ENCODE data around the gene BCAT1. TPM values are rescaled to one million over a fixed set of nuclear protein-coding genes. Genes with fewer than 3 reads are reported as not detected.

Gene BCAT1
- total RNA-seq, 1 experiment from 2014 or later, result 0.74 TPM

DNA sequence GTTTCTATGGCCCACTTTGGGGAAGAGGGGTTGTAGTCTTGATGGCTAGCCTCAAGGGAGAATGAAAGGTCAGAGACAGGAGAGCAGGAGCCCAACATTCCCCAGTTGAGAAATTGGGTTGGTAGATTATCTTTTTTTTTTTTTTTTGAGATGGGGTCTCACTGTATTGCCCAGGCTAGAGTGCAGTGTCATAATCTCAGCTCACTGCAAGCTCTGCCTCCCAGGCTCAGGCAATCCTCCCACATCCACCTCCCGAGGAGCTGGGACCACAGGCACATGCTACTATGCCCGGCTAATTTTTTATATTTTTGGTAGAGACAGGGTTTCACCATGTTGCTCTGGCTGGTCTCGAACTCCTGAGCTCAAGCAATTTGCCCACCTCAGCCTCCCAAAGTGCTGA, 34.9 kb downstream of the BCAT1 start (continued):
- TF ChIP-seq TCF7L2 (IDR thresholded peaks at IDR 0.05; ENCODE audit: borderline replicate concordance, extremely low read depth, insufficient read depth, insufficient read length) (no peak), YY1 (IDR thresholded peaks at IDR 0.05; ENCODE audit: extremely low read depth, insufficient replicate concordance, low read depth, low read length) (no peak)
- TF ChIP-seq, protein P1, sequence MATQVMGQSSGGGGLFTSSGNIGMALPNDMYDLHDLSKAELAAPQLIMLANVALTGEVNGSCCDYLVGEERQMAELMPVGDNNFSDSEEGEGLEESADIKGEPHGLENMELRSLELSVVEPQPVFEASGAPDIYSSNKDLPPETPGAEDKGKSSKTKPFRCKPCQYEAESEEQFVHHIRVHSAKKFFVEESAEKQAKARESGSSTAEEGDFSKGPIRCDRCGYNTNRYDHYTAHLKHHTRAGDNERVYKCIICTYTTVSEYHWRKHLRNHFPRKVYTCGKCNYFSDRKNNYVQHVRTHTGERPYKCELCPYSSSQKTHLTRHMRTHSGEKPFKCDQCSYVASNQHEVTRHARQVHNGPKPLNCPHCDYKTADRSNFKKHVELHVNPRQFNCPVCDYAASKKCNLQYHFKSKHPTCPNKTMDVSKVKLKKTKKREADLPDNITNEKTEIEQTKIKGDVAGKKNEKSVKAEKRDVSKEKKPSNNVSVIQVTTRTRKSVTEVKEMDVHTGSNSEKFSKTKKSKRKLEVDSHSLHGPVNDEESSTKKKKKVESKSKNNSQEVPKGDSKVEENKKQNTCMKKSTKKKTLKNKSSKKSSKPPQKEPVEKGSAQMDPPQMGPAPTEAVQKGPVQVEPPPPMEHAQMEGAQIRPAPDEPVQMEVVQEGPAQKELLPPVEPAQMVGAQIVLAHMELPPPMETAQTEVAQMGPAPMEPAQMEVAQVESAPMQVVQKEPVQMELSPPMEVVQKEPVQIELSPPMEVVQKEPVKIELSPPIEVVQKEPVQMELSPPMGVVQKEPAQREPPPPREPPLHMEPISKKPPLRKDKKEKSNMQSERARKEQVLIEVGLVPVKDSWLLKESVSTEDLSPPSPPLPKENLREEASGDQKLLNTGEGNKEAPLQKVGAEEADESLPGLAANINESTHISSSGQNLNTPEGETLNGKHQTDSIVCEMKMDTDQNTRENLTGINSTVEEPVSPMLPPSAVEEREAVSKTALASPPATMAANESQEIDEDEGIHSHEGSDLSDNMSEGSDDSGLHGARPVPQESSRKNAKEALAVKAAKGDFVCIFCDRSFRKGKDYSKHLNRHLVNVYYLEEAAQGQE (IDR thresholded peaks at IDR 0.05; ENCODE audit: low read depth), result no peak

DNA sequence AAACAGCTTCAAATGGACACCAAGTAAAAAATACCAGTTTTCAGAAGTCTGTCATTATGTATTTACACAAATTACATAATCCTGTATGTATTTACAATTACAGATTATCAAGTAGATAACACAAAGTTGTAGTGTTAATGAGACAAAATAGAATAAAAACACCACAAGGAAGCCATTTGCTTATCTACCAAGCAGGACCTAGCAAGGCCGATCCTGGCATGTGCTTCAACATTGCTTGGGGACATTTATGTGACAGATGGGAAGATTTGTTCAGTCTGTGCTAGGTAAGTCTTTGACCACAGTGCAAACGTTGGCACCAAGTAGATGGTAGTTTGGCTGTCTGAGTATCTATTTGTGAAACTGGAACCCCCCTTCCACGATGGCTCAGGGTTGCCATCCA, 35.8 kb downstream of the BCAT1 start:
- H3K9ac ChIP-seq (ENCODE audit: low read length), result no peak overlapping the region
- no peaks in the 10 kb centered on the region for H4K20me1 ChIP-seq (ENCODE audit: insufficient read depth)
- H3K9me2 ChIP-seq (ENCODE audit: insufficient read depth), result no peaks in the 10 kb centered on the region
- intact Hi-C loops (cut with micrococcal nuclease), result no loop called here
- H3K27ac ChIP-seq (ENCODE audit: low read depth, low read length), result no peak overlapping the region
- CTCF ChIA-PET, result no interaction called here
- ATAC-seq (no peak), DNase-seq (ENCODE audit: low read depth, low spot score) (no peak)
- POLR2A ChIA-PET, result no interaction called here
- TF ChIP-seq EZH2phosphoT487 (IDR thresholded peaks at IDR 0.05; ENCODE audit: borderline replicate concordance), result no peak
- TF ChIP-seq CEBPB (IDR thresholded peaks at IDR 0.05; ENCODE audit: low read depth), result no peak
- TF ChIP-seq ZBTB33 (IDR thresholded peaks at IDR 0.05; ENCODE audit: extremely low read depth, insufficient replicate concordance, low read length), result no peak
- TF ChIP-seq, protein P2, sequence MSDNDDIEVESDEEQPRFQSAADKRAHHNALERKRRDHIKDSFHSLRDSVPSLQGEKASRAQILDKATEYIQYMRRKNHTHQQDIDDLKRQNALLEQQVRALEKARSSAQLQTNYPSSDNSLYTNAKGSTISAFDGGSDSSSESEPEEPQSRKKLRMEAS (IDR thresholded peaks at IDR 0.05), result no peak
- TF ChIP-seq EGR1 (IDR thresholded peaks at IDR 0.05; ENCODE audit: low read depth), result no peak
- no peak for TF ChIP-seq CBX3 (IDR thresholded peaks at IDR 0.05; ENCODE audit: low read depth)
- TF ChIP-seq EZH2 (IDR thresholded peaks at IDR 0.05), result no peak
- no peak for TF ChIP-seq YY1 (IDR thresholded peaks at IDR 0.05; ENCODE audit: extremely low read depth, insufficient replicate concordance, low read depth, low read length)
- TF ChIP-seq SP1 (IDR thresholded peaks at IDR 0.05; ENCODE audit: low read depth), result no peak
- no peak for TF ChIP-seq SIN3A (IDR thresholded peaks at IDR 0.05; ENCODE audit: low read depth)
- TF ChIP-seq RAD21 (IDR thresholded peaks at IDR 0.05; ENCODE audit: low read depth), result no peak
- no peak for TF ChIP-seq ZFX (IDR thresholded peaks at IDR 0.05)
- RAD21 ChIA-PET (ENCODE audit: low non-redundant PET in 1 of 2, low total read pairs in 2 of 2, uncharacterized antibody in 2 of 2, unreplicated experiment in 2 of 2), result no interaction called here
- H3K4me3 ChIP-seq (replicated peaks in 1 of 2; ENCODE audit: low read depth in 1 of 2, low read length in 2 of 2), result no peak overlapping the region
- H3K36me3 ChIP-seq (ENCODE audit: control insufficient read depth in 1 of 2, insufficient read depth in 2 of 2, low read length in 2 of 2), result no peaks in the 10 kb centered on the region
- H3K9me3 ChIP-seq (ENCODE audit: control insufficient read depth in 1 of 2, insufficient read depth in 1 of 2, low read depth in 1 of 2, low read length in 2 of 2), result no peaks in the 10 kb centered on the region
- no peaks in the 10 kb centered on the region for H3K79me2 ChIP-seq (ENCODE audit: insufficient read depth, low read length)
- H2AFZ ChIP-seq (ENCODE audit: low read depth, low read length, poor library complexity, severe bottlenecking), result no peak overlapping the region
- no TSS peak for BruUV-seq (replicated peaks)
- H3K4me2 ChIP-seq (ENCODE audit: low read length), result no peak overlapping the region
- H3K4me1 ChIP-seq (ENCODE audit: control insufficient read depth in 1 of 2, insufficient read depth in 2 of 2, low read length in 2 of 2), result peaks cover 0 to 4% of the 10 kb centered on the region in 2 experiments; a peak in 1 of 4 replicates
- no peaks in the 10 kb centered on the region for H3K27me3 ChIP-seq (ENCODE audit: insufficient read depth, low read length)

Measured in HCT116 (cell line).